ENCODE results near the gene NTF4. TPM values are rescaled to one million over a fixed set of nuclear protein-coding genes. Genes with fewer than 3 reads are reported as not detected.
"Not testable (repeated sequence)": the region's sequence is repeated elsewhere in the genome, so short reads cannot be mapped to it uniquely, and the experiment has no call there.

Gene NTF4
- polyA plus RNA-seq, 4 donors: 3.0 to 4.6 (median 3.7) TPM

GRCh38 chr19:49024233-49024632 is 40.4 kb downstream of the NTF4 start, which contains the start of gene CGB3:
TSS of gene CGB3 (minus strand) at chr19:49024333. CDS start at chr19:49023971, 362 bp downstream.
- DNase-seq (ENCODE audit: low read depth in 4 of 4, low spot score in 3 of 4): not testable (repeated sequence)

- DNase-seq (ENCODE audit: low read depth in 4 of 4, low spot score in 3 of 4): no peak
Observed at GRCh38 chr19:49022116-49022515, 42.5 kb downstream of the NTF4 start.

GRCh38 chr19:49020931-49021895 is 43.4 kb downstream of the NTF4 start:
- no peak for DNase-seq (ENCODE audit: low read depth in 4 of 4, low spot score in 3 of 4)

DNA sequence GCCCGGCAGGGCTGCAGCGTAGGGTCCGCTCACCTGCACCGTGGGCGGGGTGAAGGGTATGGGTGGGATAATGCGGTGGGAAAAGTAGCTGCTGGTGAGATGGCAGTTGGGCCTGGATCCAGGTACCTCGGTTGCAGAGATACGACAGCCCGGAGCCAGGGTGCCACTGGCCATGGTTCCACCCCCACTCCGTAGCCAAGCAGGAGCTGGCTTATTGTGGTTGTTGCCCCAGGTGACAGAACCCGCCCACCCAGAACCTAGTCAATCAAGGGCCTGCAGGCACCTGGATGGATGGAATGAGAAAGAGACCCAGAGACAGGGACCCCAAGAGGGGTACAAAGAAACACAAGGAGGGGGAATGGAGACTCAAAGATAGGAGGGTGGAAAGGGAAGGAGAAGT is 44.3 kb downstream of the NTF4 start:
- no peak for DNase-seq (ENCODE audit: low read depth in 4 of 4, low spot score in 3 of 4)

DNA sequence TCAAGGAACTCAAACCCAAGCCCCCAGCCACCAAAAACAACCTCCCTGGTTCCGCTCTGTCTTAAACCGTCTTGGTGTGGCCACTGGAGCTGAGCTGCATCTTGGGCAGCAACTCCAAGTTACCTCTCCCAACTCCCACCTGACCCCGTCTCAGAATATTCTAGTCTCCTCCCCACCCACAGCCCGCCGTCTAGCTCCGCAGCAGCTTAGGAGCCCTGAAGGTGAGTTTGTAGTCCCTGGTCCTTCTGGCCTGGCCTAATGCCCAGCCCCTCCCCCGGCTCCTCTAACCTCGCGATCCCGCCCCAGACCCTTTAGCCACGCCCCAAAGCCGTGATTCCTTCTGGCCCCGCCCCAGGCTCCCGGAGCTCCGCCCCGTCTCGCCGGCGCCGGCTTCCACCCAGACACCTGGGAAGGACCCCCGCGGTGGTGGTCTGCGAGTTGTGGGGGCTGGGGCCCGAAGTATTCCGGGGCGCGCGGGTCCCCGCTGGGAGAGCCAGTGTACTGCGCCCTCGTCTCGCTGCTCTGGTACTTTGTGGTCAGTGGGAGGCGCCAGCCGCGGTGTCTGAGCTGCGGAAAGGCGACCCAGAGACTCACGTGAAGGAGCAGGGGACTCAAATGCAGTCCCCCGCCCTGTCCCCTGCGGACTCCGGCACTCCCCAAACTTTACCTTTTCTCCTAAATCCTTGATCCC is 45.2 kb downstream of the NTF4 start:
- DNase-seq (ENCODE audit: low read depth in 4 of 4, low spot score in 3 of 4): peak in 1 of 4 donors; percentile 18

- DNase-seq (ENCODE audit: low read depth in 4 of 4, low spot score in 3 of 4): not testable (repeated sequence)
Observed at GRCh38 chr19:49018388-49019241, 46.0 kb downstream of the NTF4 start.

GRCh38 chr19:49017666-49018351 is 46.8 kb downstream of the NTF4 start:
- peak in 1 of 4 donors; percentile 30 for DNase-seq (ENCODE audit: low read depth in 4 of 4, low spot score in 3 of 4)

GRCh38 chr19:49017041-49017665 is 47.5 kb downstream of the NTF4 start, which contains the start of gene LHB:
TSS of gene LHB (minus strand) at chr19:49017091. CDS start at chr19:49017081, 10 bp downstream.
- no peak for DNase-seq (ENCODE audit: low read depth in 4 of 4, low spot score in 3 of 4)

DNA sequence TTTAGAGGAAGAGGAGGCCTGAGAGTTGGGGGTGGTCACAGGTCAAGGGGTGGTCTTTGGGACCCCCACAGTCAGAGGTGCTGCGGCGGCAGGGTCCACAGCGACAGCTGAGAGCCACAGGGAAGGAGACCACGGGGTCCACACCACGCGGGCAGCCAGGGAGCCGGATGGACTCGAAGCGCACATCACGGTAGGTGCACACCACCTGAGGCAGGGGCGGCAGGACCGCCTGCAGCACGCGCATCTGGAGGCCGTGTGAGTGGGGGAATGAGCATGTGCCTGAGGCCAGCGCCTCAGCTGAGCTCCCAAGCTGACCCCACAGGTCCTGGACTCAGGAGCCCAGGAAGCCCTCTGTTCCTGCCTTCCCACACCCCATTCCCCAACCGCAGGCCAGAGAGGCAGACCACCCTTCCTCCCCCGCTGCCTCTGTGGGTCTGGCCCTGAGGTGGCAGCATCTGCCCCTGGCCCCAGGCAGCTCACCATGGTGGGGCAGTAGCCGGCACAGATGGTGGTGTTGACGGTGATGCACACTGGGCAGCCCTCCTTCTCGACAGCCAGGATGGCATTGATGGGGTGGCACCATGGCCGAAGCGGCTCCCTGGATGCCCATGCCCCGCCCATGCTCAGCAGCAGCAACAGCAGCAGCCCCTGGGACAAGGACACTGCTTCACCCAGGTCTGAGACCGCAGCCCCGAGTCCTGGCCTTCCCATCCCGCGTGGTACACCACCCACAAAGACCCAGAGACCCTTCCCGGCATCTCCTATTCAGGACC is 48.4 kb downstream of the NTF4 start:
- DNase-seq (ENCODE audit: low read depth in 4 of 4, low spot score in 3 of 4): no peak

DNA sequence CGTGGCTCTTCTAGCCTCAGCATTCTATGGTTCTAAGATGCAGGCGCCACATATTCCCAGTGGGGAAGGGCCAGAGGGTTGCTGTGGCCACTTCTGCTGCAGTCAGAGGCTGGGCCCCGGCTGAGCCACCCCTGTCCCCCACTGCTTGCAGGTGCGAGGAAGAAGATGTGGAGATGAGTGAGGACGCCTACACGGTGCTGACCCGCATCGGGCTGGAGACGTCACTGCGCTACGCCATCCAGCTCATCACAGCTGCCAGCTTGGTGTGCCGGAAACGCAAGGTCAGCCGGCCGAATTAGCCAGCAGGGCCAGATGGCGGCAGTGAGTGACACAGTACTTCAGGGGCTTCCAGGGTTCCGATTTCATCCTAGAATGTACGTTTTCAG is 49.8 kb downstream of the NTF4 start:
- no peak for DNase-seq (ENCODE audit: low read depth in 4 of 4, low spot score in 3 of 4)

GRCh38 chr19:49014123-49014869 is 50.3 kb downstream of the NTF4 start:
- DNase-seq (ENCODE audit: low read depth in 4 of 4, low spot score in 3 of 4): no peak

DNA sequence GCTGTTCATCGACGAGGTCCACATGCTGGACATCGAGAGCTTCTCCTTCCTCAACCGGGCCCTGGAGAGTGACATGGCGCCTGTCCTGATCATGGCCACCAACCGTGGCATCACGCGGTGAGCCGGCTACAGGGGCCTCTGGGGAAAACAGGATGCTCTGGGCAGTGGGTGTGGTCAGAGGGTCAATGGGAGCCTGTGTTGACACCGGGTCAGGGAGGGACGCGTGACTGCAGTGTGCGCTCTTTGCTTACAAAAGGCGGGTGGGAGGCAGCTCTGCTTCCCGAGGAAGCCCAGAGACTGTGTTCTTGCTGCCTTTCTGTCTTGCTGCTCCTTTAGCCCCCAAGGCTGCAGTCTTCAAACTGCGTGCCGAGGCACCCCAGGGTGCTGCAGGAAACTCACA is 53.4 kb downstream of the NTF4 start:
- DNase-seq (ENCODE audit: low read depth in 4 of 4, low spot score in 3 of 4): no peak

Other genes starting within 250 kb of the NTF4 start
- gene HSD17B14, start 228.3 kb downstream of the NTF4 start, polyA plus RNA-seq (ENCODE audit: insufficient read length in 4 of 4): 10 to 100 TPM; 25.9 to 44.8 (median 33.1) TPM
- gene PLEKHA4, start 196.2 kb downstream of the NTF4 start, polyA plus RNA-seq (ENCODE audit: insufficient read length in 4 of 4): 10 to 100 TPM; 20.4 to 28.7 (median 21.8) TPM
- 10 to 100 TPM; 35.7 to 41.1 (median 36.2) TPM for gene PPP1R15A, start 192.4 kb downstream of the NTF4 start, polyA plus RNA-seq (ENCODE audit: insufficient read length in 4 of 4)
- 1 to 10 TPM in 1 of 4 donors, under 1 TPM in 3; 0.64 to 1.2 (median 0.85) TPM for gene TULP2, start 166.1 kb downstream of the NTF4 start, polyA plus RNA-seq (ENCODE audit: insufficient read length in 4 of 4)
- gene NUCB1, start 164.5 kb downstream of the NTF4 start, polyA plus RNA-seq (ENCODE audit: insufficient read length in 4 of 4): 100 to 1,000 TPM; 273 to 369 (median 280) TPM
- 10 to 100 TPM in 1 of 4 donors, 1 to 10 TPM in 3; 4.9 to 11.6 (median 6.8) TPM for gene DHDH, start 131.1 kb downstream of the NTF4 start, polyA plus RNA-seq (ENCODE audit: insufficient read length in 4 of 4)
- 10 to 100 TPM; 72.5 to 91.2 (median 79.4) TPM for gene BAX, start 109.9 kb downstream of the NTF4 start, polyA plus RNA-seq (ENCODE audit: insufficient read length in 4 of 4)
- gene FTL, start 99.5 kb downstream of the NTF4 start, polyA plus RNA-seq (ENCODE audit: insufficient read length in 4 of 4): 1,000 to 10,000 TPM; 2,163 to 3,232 (median 2,621) TPM
- 10 to 100 TPM; 40.5 to 47.3 (median 41.6) TPM for gene GYS1, start 71.5 kb downstream of the NTF4 start, polyA plus RNA-seq (ENCODE audit: insufficient read length in 4 of 4)
- 100 to 1,000 TPM in 1 of 4 donors, 10 to 100 TPM in 3; 77.1 to 105 (median 82.6) TPM for gene RUVBL2, start 70.9 kb downstream of the NTF4 start, polyA plus RNA-seq (ENCODE audit: insufficient read length in 4 of 4)
- gene LHB, start 47.7 kb downstream of the NTF4 start, polyA plus RNA-seq (ENCODE audit: insufficient read length in 4 of 4): under 1 TPM in 1 of 4 donors, not detected in 3; 0.26 TPM
- gene CGB3, start 40.5 kb downstream of the NTF4 start, polyA plus RNA-seq (ENCODE audit: insufficient read length in 4 of 4): not detected
- gene CGB2, start 32.9 kb downstream of the NTF4 start, polyA plus RNA-seq (ENCODE audit: insufficient read length in 4 of 4): under 1 TPM in 1 of 4 donors, not detected in 3; 0.10 TPM
- not detected for gene CGB1, start 27.9 kb downstream of the NTF4 start, polyA plus RNA-seq (ENCODE audit: insufficient read length in 4 of 4)
- under 1 TPM in 2 of 4 donors, not detected in 2; 0.13 to 0.29 TPM for gene CGB5, start 21.0 kb downstream of the NTF4 start, polyA plus RNA-seq (ENCODE audit: insufficient read length in 4 of 4)
- gene CGB8, start 15.7 kb downstream of the NTF4 start, polyA plus RNA-seq (ENCODE audit: insufficient read length in 4 of 4): under 1 TPM in 2 of 4 donors, not detected in 2; 0.12 to 0.51 TPM
- 1 to 10 TPM in 2 of 4 donors, under 1 TPM in 2; 0.79 to 1.9 (median 1.3) TPM for gene CGB7, start 7.1 kb downstream of the NTF4 start, polyA plus RNA-seq (ENCODE audit: insufficient read length in 4 of 4)
- gene KCNA7, start 7.9 kb upstream of the NTF4 start, polyA plus RNA-seq (ENCODE audit: insufficient read length in 4 of 4): under 1 TPM in 3 of 4 donors, not detected in 1; 0.03 to 0.07 (median 0.06) TPM
- 100 to 1,000 TPM; 317 to 333 (median 329) TPM for gene SNRNP70, start 20.6 kb upstream of the NTF4 start, polyA plus RNA-seq (ENCODE audit: insufficient read length in 4 of 4)
- 1 to 10 TPM; 7.7 to 8.9 (median 8.2) TPM for gene LIN7B, start 49.6 kb upstream of the NTF4 start, polyA plus RNA-seq (ENCODE audit: insufficient read length in 4 of 4)
- gene C19orf73, start 54.3 kb upstream of the NTF4 start, polyA plus RNA-seq (ENCODE audit: insufficient read length in 4 of 4): 1 to 10 TPM in 1 of 4 donors, under 1 TPM in 3; 0.59 to 1.2 (median 0.86) TPM
- gene PPFIA3, start 54.7 kb upstream of the NTF4 start, polyA plus RNA-seq (ENCODE audit: insufficient read length in 4 of 4): 1 to 10 TPM; 5.5 to 9.4 (median 6.0) TPM
- 10 to 100 TPM; 27.0 to 30.6 (median 29.7) TPM for gene HRC, start 90.6 kb upstream of the NTF4 start, polyA plus RNA-seq (ENCODE audit: insufficient read length in 4 of 4)
- 10 to 100 TPM; 26.6 to 38.0 (median 31.0) TPM for gene TRPM4, start 93.0 kb upstream of the NTF4 start, polyA plus RNA-seq (ENCODE audit: insufficient read length in 4 of 4)

Data from right renal pelvis (tissue), 4 donors.